IPS-NIHi11 (cell line): Measurements from ENCODE around the gene USP24.

ENCODE experiments used
- DNase-seq: peaks from one replicate; pipeline ENCODE4 v3.0.0; 2012; ENCODE audit warnings: mixed read lengths, low spot score

USP24 gene

GRCh38 chr1:55052221-55053142 is 162.7 kb downstream of the USP24 start:
- no peak for DNase-seq

- no peak for DNase-seq
Measured at GRCh38 chr1:55051621-55052020, 163.5 kb downstream of the USP24 start.

- no peak for DNase-seq
Measured at GRCh38 chr1:55051169-55051568, 164.0 kb downstream of the USP24 start.

- no peak for DNase-seq
Measured at GRCh38 chr1:55050283-55050682, 164.9 kb downstream of the USP24 start.

- DNase-seq = no peak
Measured at GRCh38 chr1:55049914-55050278, 165.3 kb downstream of the USP24 start.

- DNase-seq = no peak
Measured at GRCh38 chr1:55049271-55049913, 165.8 kb downstream of the USP24 start.

GRCh38 chr1:55048453-55049270 is 166.5 kb downstream of the USP24 start:
- no peak for DNase-seq

GRCh38 chr1:55047611-55048010 is 167.6 kb downstream of the USP24 start:
- no peak for DNase-seq

GRCh38 chr1:55046871-55047270 is 168.3 kb downstream of the USP24 start:
- no peak for DNase-seq

GRCh38 chr1:55045430-55045829 is 169.7 kb downstream of the USP24 start:
- no peak for DNase-seq

GRCh38 chr1:55044617-55045397 is 170.4 kb downstream of the USP24 start:
- DNase-seq = no peak

GRCh38 chr1:55043726-55044125 is 171.4 kb downstream of the USP24 start:
- no peak for DNase-seq

- DNase-seq = no peak
Measured at GRCh38 chr1:55043011-55043410, 172.2 kb downstream of the USP24 start.

GRCh38 chr1:55041613-55042012 is 173.6 kb downstream of the USP24 start:
- DNase-seq = no peak

GRCh38 chr1:55040933-55041494 is 174.2 kb downstream of the USP24 start:
- no peak for DNase-seq

- DNase-seq = peak; percentile 41
Measured at GRCh38 chr1:55040083-55040932, 174.9 kb downstream of the USP24 start.

GRCh38 chr1:55039342-55040082 is 175.7 kb downstream of the USP24 start, which contains the start of gene PCSK9:
Gene PCSK9, plus strand, starts transcription at chr1:55039548. Its CDS starts 290 bp downstream, at chr1:55039838.
- peak; percentile 76 for DNase-seq

- no peak for DNase-seq
Measured at GRCh38 chr1:55038974-55039341, 176.2 kb downstream of the USP24 start.

GRCh38 chr1:55038552-55038838 is 176.7 kb downstream of the USP24 start:
- no peak for DNase-seq
